PC-3 (cell line): ENCODE data around the gene CRAMP1. TPM values are rescaled to one million over a fixed set of nuclear protein-coding genes. Genes with fewer than 3 reads are reported as not detected.

Experiments
- ATAC-seq: fragments of 200-7000 bp; cut with Tn5 transposase; 2 replicates; pipeline ENCODE4 v1.9.1; 2020; ENCODE audit warnings: mild to moderate bottlenecking, moderate library complexity
- BruUV-seq: library from RNA; stranded (reverse); fragments of 400-500 nt; replicated peaks from 2 replicates; lab custom pipeline; 2021; lab: Mats Ljungman, UMichigan
- CTCF ChIA-PET: fragments of 300-600 bp; sonication (Branson Sonifier 250); formaldehyde crosslinking; loops from one replicate; lab custom pipeline; 2022; ENCODE audit warnings: antibody characterized with exemption; lab: Charles Lee
- POLR2A ChIA-PET: fragments of 300-600 bp; sonication (Branson Sonifier 250); formaldehyde crosslinking; loops from one replicate; lab custom pipeline; 2022; ENCODE audit warnings: antibody characterized with exemption; ENCODE audit not compliant: unreplicated experiment; lab: Charles Lee
- DNase-seq: peaks from one replicate; pipeline ENCODE4 v3.0.0-alpha.2; 2015
- H2AFZ ChIP-seq: fragments of 300-600 bp; sonication (generic); 2 replicates; pipeline ENCODE4 v1.6.0; 2016; ENCODE audit warnings: antibody characterized with exemption, low read length
- H3F3A ChIP-seq: fragments of 300-600 bp; sonication (generic); one replicate; pipeline ENCODE4 v1.6.0; 2017; ENCODE audit warnings: antibody characterized with exemption, low read length, control low read depth, mild to moderate bottlenecking; ENCODE audit not compliant: unreplicated experiment
- H3K27ac ChIP-seq: fragments of 300-600 bp; sonication (generic); 2 replicates; pipeline ENCODE4 v1.5.1; 2016; ENCODE audit warnings: mild to moderate bottlenecking, low read length
- H3K27me3 ChIP-seq: fragments of 300-600 bp; sonication (generic); 2 replicates; pipeline ENCODE4 v1.6.1; 2016; ENCODE audit warnings: low read length, mixed read lengths
- H3K36me3 ChIP-seq: fragments of 300-600 bp; sonication (generic); 2 replicates; pipeline ENCODE4 v1.6.1; 2016; ENCODE audit warnings: low read depth, mixed run types, low read length, mixed read lengths
- H3K4me1 ChIP-seq: fragments of 300-600 bp; sonication (generic); 2 replicates; pipeline ENCODE4 v1.5.1; 2016; ENCODE audit warnings: low read length; ENCODE audit not compliant: insufficient read depth
- H3K4me2 ChIP-seq: fragments of 300-600 bp; sonication (generic); 2 replicates; pipeline ENCODE4 v1.6.0; 2016; ENCODE audit warnings: low read length
- H3K4me3 ChIP-seq: fragments of 300-600 bp; sonication (generic); 2 replicates; pipeline ENCODE4 v1.5.1; 2016; ENCODE audit warnings: mild to moderate bottlenecking, low read length, mixed read lengths
- H3K79me2 ChIP-seq: fragments of 300-600 bp; sonication (generic); 2 replicates; pipeline ENCODE4 v1.6.1; 2017; ENCODE audit warnings: low read length, mixed read lengths
- H3K9ac ChIP-seq: fragments of 300-600 bp; sonication (generic); 2 replicates; pipeline ENCODE4 v1.6.0; 2016; ENCODE audit warnings: mild to moderate bottlenecking, low read length
- H3K9me2 ChIP-seq: fragments of 300-600 bp; sonication (generic); replicated peaks from 2 replicates; pipeline ENCODE4 v1.6.1; 2016; ENCODE audit warnings: mixed run types, low read length, mixed read lengths
- H3K9me3 ChIP-seq: fragments of 300-600 bp; sonication (generic); 2 replicates; pipeline ENCODE4 v1.6.1; 2016; ENCODE audit warnings: low read length, mixed read lengths
- H4K20me1 ChIP-seq: fragments of 300-600 bp; sonication (generic); 2 replicates; pipeline ENCODE4 v1.6.1; 2016; ENCODE audit warnings: low read length, mixed read lengths
- EZH2 ChIP-seq: fragments of 300-600 bp; sonication (generic); IDR thresholded peaks from one replicate; pipeline ENCODE4 v1.6.1; 2017; ENCODE audit warnings: antibody characterized with exemption, mild to moderate bottlenecking, low read length; ENCODE audit not compliant: unreplicated experiment
- EZH2phosphoT487 ChIP-seq: fragments of 300-600 bp; sonication (generic); IDR thresholded peaks from 2 replicates; pipeline ENCODE4 v1.6.1; 2018; ENCODE audit warnings: mild to moderate bottlenecking, antibody characterized with exemption, low read length, borderline replicate concordance
- intact Hi-C: fragments of 100-400 bp; cut with micrococcal nuclease; formaldehyde crosslinking; loops from 2 replicates; pipeline ENCODE4 v1.9.0; 2023
- total RNA-seq: library from RNA; depleted of rRNA; stranded (reverse); fragments of >200 nt; gene quantifications from 2 replicates; pipeline ENCODE4 v1.2.3, GENCODE V29; 2014
- TF ChIP-seq, protein P1 (sequence below): fragments of 300-600 bp; sonication (generic); conservative IDR thresholded peaks from 2 replicates; pipeline ENCODE4 v1.5.1; 2017; ENCODE audit warnings: antibody characterized with exemption, low read depth, mild to moderate bottlenecking, low read length

CRAMP1 gene
- total RNA-seq, 1 experiment from 2014 or later, result 8.5 TPM

DNA sequence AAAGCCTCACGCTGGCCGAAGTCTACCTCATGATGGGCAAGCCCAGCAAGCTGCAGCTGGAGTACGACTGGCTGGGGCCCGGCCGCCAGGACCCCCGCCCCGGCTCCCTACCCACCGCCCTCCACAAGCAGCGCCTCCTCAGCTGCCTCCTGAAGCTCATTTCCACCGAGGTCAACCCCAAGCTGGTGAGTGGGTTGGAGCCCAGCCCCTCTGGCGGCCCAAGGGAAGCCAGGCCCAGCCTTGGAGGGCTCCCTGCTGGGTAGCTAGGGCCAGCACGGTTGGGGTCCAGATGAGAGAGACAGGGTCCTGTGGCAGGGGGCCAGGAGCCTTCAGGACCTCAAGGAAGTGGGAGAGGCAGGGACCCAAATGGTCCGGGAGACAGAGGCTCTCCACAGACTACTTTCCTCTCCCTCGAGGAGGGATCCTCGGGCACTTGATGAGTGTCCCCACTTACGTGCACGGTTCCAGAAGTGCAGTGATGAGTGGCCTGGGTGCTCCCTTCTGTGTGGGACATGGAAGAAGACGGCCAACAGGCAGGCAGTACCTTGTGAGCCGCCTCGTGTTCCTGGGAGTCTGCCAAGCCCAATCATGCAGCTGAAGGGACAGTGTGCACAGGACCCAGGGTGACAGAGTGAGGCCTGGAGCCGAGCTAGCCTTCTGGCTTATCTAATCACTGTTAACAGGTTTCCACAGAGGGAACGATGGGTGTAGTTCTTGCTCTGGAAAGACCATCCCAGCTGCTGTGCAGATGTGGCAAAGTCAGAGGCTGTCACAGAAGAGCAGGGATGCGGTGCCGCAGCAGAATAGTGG is 44.9 kb downstream of the CRAMP1 start:
- ATAC-seq (no peak), DNase-seq (no peak)
- Histone ChIP-seq H2AFZ (no peak overlapping the region), H3K9ac (no peak overlapping the region), H3K4me2 (no peak overlapping the region), H3K36me3 (peaks cover 4% of the 10 kb centered on the region; the same call in 1 of the 2 replicates), H3K9me2 (no peaks in the 10 kb centered on the region), H3K27ac (no peak overlapping the region), H3K4me1 (no peaks in the 10 kb centered on the region), H3F3A (no peaks in the 10 kb centered on the region), H3K4me3 (no peak overlapping the region), H4K20me1 (no peaks in the 10 kb centered on the region), H3K27me3 (no peaks in the 10 kb centered on the region), H3K9me3 (no peaks in the 10 kb centered on the region), H3K79me2 (no peaks in the 10 kb centered on the region)
- CTCF ChIA-PET, result no interaction called here
- POLR2A ChIA-PET, result no interaction called here
- intact Hi-C loops, result no loop called here
- no TSS peak for BruUV-seq
- TF ChIP-seq EZH2 (no peak), EZH2phosphoT487 (no peak)
- TF ChIP-seq, protein P1, sequence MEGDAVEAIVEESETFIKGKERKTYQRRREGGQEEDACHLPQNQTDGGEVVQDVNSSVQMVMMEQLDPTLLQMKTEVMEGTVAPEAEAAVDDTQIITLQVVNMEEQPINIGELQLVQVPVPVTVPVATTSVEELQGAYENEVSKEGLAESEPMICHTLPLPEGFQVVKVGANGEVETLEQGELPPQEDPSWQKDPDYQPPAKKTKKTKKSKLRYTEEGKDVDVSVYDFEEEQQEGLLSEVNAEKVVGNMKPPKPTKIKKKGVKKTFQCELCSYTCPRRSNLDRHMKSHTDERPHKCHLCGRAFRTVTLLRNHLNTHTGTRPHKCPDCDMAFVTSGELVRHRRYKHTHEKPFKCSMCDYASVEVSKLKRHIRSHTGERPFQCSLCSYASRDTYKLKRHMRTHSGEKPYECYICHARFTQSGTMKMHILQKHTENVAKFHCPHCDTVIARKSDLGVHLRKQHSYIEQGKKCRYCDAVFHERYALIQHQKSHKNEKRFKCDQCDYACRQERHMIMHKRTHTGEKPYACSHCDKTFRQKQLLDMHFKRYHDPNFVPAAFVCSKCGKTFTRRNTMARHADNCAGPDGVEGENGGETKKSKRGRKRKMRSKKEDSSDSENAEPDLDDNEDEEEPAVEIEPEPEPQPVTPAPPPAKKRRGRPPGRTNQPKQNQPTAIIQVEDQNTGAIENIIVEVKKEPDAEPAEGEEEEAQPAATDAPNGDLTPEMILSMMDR, result no peak

DNA sequence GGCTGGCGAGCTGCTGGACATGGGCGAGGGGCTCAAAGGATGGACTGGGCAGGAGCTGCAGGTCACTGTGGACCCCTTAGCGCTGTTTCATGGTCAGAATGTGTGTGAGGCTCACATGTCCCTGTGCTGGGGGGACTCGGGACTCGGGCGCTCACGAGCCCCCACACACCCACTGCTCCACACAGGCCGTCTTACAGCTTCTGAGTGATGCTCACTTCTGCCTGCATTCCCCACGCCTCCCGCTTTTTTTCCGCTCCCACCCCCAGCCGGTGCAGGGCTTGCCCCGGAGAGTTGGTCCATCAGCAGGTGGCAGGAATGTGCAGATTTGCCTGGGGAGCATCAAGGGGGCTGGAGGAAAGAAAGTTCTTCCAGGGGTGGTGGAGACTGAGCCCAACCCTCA is 45.7 kb downstream of the CRAMP1 start:
- no peak for TF ChIP-seq EZH2phosphoT487
- no peak for TF ChIP-seq EZH2
- TF ChIP-seq, protein P1, result no peak
- peaks cover 5% of the 10 kb centered on the region; the same call in 1 of the 2 replicates for H3K36me3 ChIP-seq
- H3K79me2 ChIP-seq, result no peaks in the 10 kb centered on the region
- ChIA-PET CTCF (no interaction called here), POLR2A (no interaction called here)
- H3F3A ChIP-seq, result no peaks in the 10 kb centered on the region
- H3K27me3 ChIP-seq, result no peaks in the 10 kb centered on the region
- no peak overlapping the region for H3K4me2 ChIP-seq
- no peaks in the 10 kb centered on the region for H3K9me3 ChIP-seq
- no peak overlapping the region for H3K9ac ChIP-seq
- no peak overlapping the region for H2AFZ ChIP-seq
- H3K9me2 ChIP-seq, result no peaks in the 10 kb centered on the region
- ATAC-seq (no peak), DNase-seq (no peak)
- no peaks in the 10 kb centered on the region for H4K20me1 ChIP-seq
- no TSS peak for BruUV-seq
- no peaks in the 10 kb centered on the region for H3K4me1 ChIP-seq
- intact Hi-C loops, result no loop called here
- no peak overlapping the region for H3K4me3 ChIP-seq
- no peak overlapping the region for H3K27ac ChIP-seq

- ATAC-seq (peak; percentile 45; the same call in 1 of the 2 replicates), DNase-seq (no peak)
- Histone ChIP-seq H4K20me1 (no peaks in the 10 kb centered on the region), H3K79me2 (no peaks in the 10 kb centered on the region), H3K9me3 (no peaks in the 10 kb centered on the region), H3K9ac (no peak overlapping the region), H3K27me3 (no peaks in the 10 kb centered on the region), H3K4me2 (no peak overlapping the region), H3K27ac (no peak overlapping the region), H2AFZ (no peak overlapping the region), H3F3A (no peaks in the 10 kb centered on the region), H3K9me2 (no peaks in the 10 kb centered on the region), H3K36me3 (peaks cover 11% of the 10 kb centered on the region; the same call in 1 of the 2 replicates), H3K4me1 (no peaks in the 10 kb centered on the region), H3K4me3 (no peak overlapping the region)
- BruUV-seq, result no TSS peak
- ChIA-PET CTCF (no interaction called here), POLR2A (no interaction called here)
- TF ChIP-seq EZH2phosphoT487 (no peak), EZH2 (no peak)
- TF ChIP-seq, protein P1, result no peak
- intact Hi-C loops, result no loop called here
Observed at GRCh38 chr16:1659031-1659430, 46.9 kb downstream of the CRAMP1 start.
